GM18868 (cell line): Measurements from ENCODE around the gene HSF2.
A peak's percentile ranks its signal among the peaks of the same experiment; 100 is the strongest.
"Not testable (repeated sequence)": the region's sequence is repeated elsewhere in the genome, so short reads cannot be mapped to it uniquely, and the experiment has no call there.

Source experiments
- ATAC-seq: cut with Tn5 transposase; IDR thresholded peaks from one replicate; pipeline ENCODE4 v1.9.1; 2021; ENCODE audit warnings: mild to moderate bottlenecking, moderate library complexity; ENCODE audit not compliant: unreplicated experiment

The HSF2 gene

GRCh38 chr6:122452509-122452908 lies 53.1 kb downstream of the HSF2 start:
- ATAC-seq, result no peak

- no peak for ATAC-seq
These were observed 55.2 kb downstream of the HSF2 start for GRCh38 chr6:122454673-122455072.

GRCh38 chr6:122455116-122455515 lies 55.7 kb downstream of the HSF2 start:
- not testable (repeated sequence) for ATAC-seq

GRCh38 chr6:122458087-122458486 lies 58.6 kb downstream of the HSF2 start:
- ATAC-seq, result no peak

- ATAC-seq, result no peak
These were observed 59.8 kb downstream of the HSF2 start for GRCh38 chr6:122459240-122459639.

- not testable (repeated sequence) for ATAC-seq
These were observed 60.5 kb downstream of the HSF2 start for GRCh38 chr6:122459865-122460416.

- ATAC-seq, result no peak
These were observed 62.4 kb downstream of the HSF2 start for GRCh38 chr6:122461885-122462284.

GRCh38 chr6:122471107-122472021 lies 71.9 kb downstream of the HSF2 start, which contains the start of gene SERINC1:
Gene SERINC1, minus strand, starts transcription at chr6:122471807. Its CDS starts 70 bp downstream, at chr6:122471737.
- ATAC-seq, result peak; percentile 99

GRCh38 chr6:122472022-122472340 lies 72.5 kb downstream of the HSF2 start:
- peak; percentile 51 for ATAC-seq

- no peak for ATAC-seq
These were observed 76.7 kb downstream of the HSF2 start for GRCh38 chr6:122476131-122476530.

- no peak for ATAC-seq
These were observed 83.3 kb downstream of the HSF2 start for GRCh38 chr6:122482750-122483080.
